OCI-LY3 (cell line): ENCODE results near the gene FCER2.
A peak's percentile ranks its signal among the peaks of the same experiment; 100 is the strongest.

Experiments used
- H2AFZ ChIP-seq: fragments of 200-600, 300-600 bp; shearing (Covaris generic); 2 replicates; pipeline ENCODE4 v1.6.0; 2014; ENCODE audit warnings: antibody characterized with exemption, low read depth, low read length
- H3K27ac ChIP-seq: fragments of 200-600, 300-600 bp; sonication (generic); 2 replicates; pipeline ENCODE4 v1.5.1; 2014; ENCODE audit warnings: mild to moderate bottlenecking, low read length, moderate library complexity, mixed read lengths
- H3K27me3 ChIP-seq: fragments of 200-600, 300-600 bp; sonication (generic); 2 replicates; pipeline ENCODE4 v1.6.1; 2014; ENCODE audit warnings: low read depth, low read length, mixed read lengths
- H3K36me3 ChIP-seq: fragments of 200-600, 300-600 bp; sonication (generic); replicated peaks from 2 replicates; pipeline ENCODE3; 2014; ENCODE audit warnings: low read depth, low read length, mixed read lengths
- H3K4me1 ChIP-seq: fragments of 300-600, 200-600 bp; sonication (generic); 2 replicates; pipeline ENCODE4 v1.6.1; 2014; ENCODE audit warnings: low read length, mixed read lengths
- H3K4me2 ChIP-seq: fragments of 200-600, 300-600 bp; sonication (generic); 2 replicates; pipeline ENCODE4 v1.6.1; 2014; ENCODE audit warnings: low read length, mixed read lengths
- H3K4me3 ChIP-seq: fragments of 300-600, 200-600 bp; sonication (generic); 2 replicates; pipeline ENCODE4 v1.5.1; 2014; ENCODE audit warnings: antibody characterized with exemption, mild to moderate bottlenecking, low read length, moderate library complexity
- H3K79me2 ChIP-seq: fragments of 300-600, 200-600 bp; shearing (Covaris generic); 2 replicates; pipeline ENCODE4 v1.6.1; 2014; ENCODE audit warnings: mild to moderate bottlenecking, low read length, mixed read lengths
- H3K9ac ChIP-seq: fragments of 300-600, 200-600 bp; shearing (Covaris generic); 2 replicates; pipeline ENCODE4 v1.6.0; 2014; ENCODE audit warnings: mild to moderate bottlenecking, low read length, moderate library complexity
- H3K9me3 ChIP-seq: fragments of 200-600, 300-600 bp; shearing (Covaris generic); 2 replicates; pipeline ENCODE4 v1.6.1; 2014; ENCODE audit warnings: low read length, mixed read lengths; ENCODE audit not compliant: insufficient read depth
- H4K20me1 ChIP-seq: fragments of 200-600, 300-600 bp; sonication (generic); 2 replicates; pipeline ENCODE4 v1.6.1; 2016; ENCODE audit warnings: low read length, mixed read lengths; ENCODE audit not compliant: insufficient read depth
- EZH2phosphoT487 ChIP-seq: fragments of 200-600 bp; shearing (Covaris generic); IDR thresholded peaks from 2 replicates; pipeline ENCODE4 v1.6.1; 2018; ENCODE audit warnings: antibody characterized with exemption, mixed run types, low read depth
- TF ChIP-seq, protein P1 (sequence below): fragments of 200-600, 300-600 bp; sonication (generic); IDR thresholded peaks from 2 replicates; pipeline ENCODE4 v1.5.1; 2014; ENCODE audit warnings: antibody characterized with exemption, low read length, low read depth

The FCER2 gene

DNA sequence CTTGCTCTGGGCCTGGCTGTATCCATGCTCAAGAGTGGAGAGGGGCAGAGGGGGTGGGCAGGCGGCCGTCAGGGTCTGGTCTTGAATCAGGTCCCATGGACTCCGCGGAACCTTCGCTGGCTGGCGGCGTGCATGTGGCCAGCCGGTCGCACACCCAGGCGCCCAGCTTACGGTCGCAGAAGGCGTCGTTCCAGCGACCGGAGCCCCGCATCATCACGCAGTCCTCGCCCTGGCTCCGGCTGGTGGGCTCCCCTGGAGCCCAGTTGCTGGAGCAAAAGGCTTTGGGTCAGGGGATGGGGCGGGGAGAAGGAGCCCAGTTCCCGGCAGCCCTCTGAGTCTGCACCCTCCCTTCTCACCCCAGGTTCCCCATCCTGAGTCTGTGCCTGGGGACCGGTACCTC lies 12.8 kb downstream of the FCER2 start:
- Histone ChIP-seq H3K9ac (no peak overlapping the region), H3K4me1 (peaks cover 2% of the 10 kb centered on the region), H2AFZ (no peak overlapping the region), H3K27me3 (peaks cover 15% of the 10 kb centered on the region; the same call in 1 of the 2 replicates), H3K4me2 (no peak overlapping the region), H3K27ac (no peak overlapping the region), H3K79me2 (no peaks in the 10 kb centered on the region), H4K20me1 (no peaks in the 10 kb centered on the region), H3K36me3 (no peaks in the 10 kb centered on the region), H3K9me3 (no peaks in the 10 kb centered on the region), H3K4me3 (no peak overlapping the region)
- TF ChIP-seq, protein P1, sequence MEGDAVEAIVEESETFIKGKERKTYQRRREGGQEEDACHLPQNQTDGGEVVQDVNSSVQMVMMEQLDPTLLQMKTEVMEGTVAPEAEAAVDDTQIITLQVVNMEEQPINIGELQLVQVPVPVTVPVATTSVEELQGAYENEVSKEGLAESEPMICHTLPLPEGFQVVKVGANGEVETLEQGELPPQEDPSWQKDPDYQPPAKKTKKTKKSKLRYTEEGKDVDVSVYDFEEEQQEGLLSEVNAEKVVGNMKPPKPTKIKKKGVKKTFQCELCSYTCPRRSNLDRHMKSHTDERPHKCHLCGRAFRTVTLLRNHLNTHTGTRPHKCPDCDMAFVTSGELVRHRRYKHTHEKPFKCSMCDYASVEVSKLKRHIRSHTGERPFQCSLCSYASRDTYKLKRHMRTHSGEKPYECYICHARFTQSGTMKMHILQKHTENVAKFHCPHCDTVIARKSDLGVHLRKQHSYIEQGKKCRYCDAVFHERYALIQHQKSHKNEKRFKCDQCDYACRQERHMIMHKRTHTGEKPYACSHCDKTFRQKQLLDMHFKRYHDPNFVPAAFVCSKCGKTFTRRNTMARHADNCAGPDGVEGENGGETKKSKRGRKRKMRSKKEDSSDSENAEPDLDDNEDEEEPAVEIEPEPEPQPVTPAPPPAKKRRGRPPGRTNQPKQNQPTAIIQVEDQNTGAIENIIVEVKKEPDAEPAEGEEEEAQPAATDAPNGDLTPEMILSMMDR, result no peak
- no peak for TF ChIP-seq EZH2phosphoT487

DNA sequence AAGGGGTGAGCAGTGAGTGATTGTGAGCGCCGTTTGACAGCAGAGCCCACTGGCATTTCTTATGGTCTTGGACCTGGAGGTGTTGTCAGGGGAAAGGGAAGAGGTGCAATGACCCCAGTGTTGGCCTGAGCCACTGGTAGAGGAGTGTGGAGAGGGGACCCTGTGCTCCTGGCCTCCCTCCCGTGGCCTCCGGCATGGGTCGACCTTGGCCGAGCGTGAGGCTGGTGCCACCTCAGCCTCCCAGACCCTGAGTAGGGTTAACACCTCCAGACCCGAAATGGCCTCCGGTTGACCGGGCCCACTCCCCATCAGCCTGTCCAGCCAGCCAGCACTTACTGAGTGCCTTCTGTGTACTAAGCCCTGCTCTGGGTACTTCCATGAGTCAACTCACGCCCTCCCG lies 14.8 kb downstream of the FCER2 start:
- TF ChIP-seq, protein P1, result no peak
- TF ChIP-seq EZH2phosphoT487, result no peak
- no peaks in the 10 kb centered on the region for H4K20me1 ChIP-seq
- no peak overlapping the region for H3K27ac ChIP-seq
- H2AFZ ChIP-seq, result no peak overlapping the region
- peaks cover 11% of the 10 kb centered on the region for H3K36me3 ChIP-seq
- H3K79me2 ChIP-seq, result peaks cover under 1% of the 10 kb centered on the region; the same call in 1 of the 2 replicates
- no peak overlapping the region for H3K4me2 ChIP-seq
- H3K27me3 ChIP-seq, result 0 out of 2 replicates have a peak, but pooled peaks cover 6% of the 10 kb centered on the region
- H3K4me1 ChIP-seq, result no peaks in the 10 kb centered on the region
- H3K4me3 ChIP-seq, result no peak overlapping the region
- no peaks in the 10 kb centered on the region for H3K9me3 ChIP-seq
- H3K9ac ChIP-seq, result no peak overlapping the region

DNA sequence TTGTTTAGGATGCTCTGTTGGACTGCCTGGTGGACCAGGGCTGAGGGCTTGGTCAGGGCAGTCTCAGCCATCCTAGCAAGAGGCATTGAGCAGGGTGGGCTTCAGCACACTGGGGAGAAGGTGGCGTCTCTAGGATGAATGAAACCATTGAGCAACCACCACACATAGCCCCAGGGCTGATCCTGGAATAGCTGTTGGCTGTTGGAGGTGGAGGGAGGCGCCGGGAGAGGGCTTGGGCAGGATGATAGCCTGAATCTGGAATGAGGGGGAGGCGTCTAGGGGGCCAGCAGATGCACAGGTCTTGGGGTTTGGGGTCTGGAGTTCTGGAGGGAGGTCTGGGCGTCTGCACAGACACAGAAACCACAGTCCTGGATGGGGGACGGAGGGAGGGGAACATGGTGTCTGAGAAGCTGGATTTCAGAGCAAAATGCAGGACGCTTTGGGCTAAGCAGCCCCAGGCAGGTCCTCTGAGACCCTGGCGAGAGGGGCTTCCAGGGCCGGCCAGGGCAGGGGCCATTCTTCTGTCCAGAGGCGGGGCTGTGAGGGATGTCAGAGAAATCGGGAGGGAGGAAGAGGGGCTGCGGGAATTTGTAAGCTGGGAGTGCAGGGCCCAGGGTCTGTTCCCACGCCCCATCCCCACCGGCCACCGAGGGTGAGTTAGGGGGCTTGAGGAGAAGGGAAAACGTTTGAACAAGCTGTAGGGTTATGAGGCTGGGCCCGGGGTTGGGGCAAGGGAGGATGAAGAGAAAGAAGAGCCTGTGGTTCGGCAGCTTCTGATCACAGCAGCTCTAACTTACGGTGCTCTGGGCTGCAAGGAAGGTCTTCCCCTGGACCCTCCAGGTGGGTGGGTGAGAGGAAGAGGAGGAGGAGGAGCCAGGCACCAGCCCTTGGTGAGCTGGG lies 16.1 kb downstream of the FCER2 start:
- Histone ChIP-seq H3K9ac (no peak overlapping the region), H3K4me2 (no peak overlapping the region)
- no peak for TF ChIP-seq EZH2phosphoT487
- TF ChIP-seq, protein P1, result no peak

DNA sequence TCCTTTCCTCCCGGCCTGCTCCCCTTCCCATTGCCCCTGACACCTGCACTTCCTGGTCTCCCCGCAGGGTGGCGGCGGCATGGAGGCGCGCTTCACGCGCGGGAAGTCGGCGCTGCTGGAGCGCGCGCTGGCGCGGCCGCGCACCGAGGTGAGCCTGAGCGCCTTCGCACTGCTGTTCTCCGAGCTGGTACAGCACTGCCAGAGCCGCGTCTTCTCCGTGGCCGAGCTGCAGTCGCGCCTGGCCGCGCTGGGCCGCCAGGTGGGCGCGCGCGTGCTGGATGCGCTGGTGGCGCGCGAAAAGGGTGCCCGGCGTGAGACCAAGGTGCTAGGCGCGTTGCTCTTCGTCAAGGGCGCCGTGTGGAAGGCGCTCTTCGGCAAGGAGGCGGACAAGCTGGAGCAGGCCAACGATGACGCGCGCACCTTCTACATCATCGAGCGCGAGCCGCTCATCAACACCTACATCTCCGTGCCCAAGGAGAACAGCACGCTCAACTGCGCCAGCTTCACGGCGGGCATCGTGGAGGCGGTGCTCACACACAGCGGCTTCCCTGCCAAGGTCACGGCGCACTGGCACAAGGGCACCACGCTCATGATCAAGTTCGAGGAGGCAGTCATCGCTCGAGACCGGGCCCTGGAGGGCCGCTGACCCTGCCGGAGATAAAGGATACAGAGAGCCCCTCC lies 19.6 kb downstream of the FCER2 start:
- Histone ChIP-seq H3K4me3 (no peak overlapping the region), H3K4me1 (peaks cover 25% of the 10 kb centered on the region), H3K79me2 (peaks cover 15% of the 10 kb centered on the region), H3K36me3 (peaks cover 13% of the 10 kb centered on the region), H3K4me2 (peak overlapping the region; percentile 81), H2AFZ (no peak overlapping the region), H3K9ac (no peak overlapping the region), H3K9me3 (no peaks in the 10 kb centered on the region), H3K27me3 (peaks cover 12% of the 10 kb centered on the region), H3K27ac (no peak overlapping the region), H4K20me1 (no peaks in the 10 kb centered on the region)
- TF ChIP-seq, protein P1, result no peak
- TF ChIP-seq EZH2phosphoT487, result no peak

More for the DNA sequence above, 16.1 kb downstream of the FCER2 start:
- peaks cover 8% of the 10 kb centered on the region for H3K4me1 ChIP-seq
- peaks cover 14% of the 10 kb centered on the region for H3K79me2 ChIP-seq
- H3K27ac ChIP-seq, result no peak overlapping the region
- no peak overlapping the region for H2AFZ ChIP-seq
- H3K27me3 ChIP-seq, result no peaks in the 10 kb centered on the region
- H4K20me1 ChIP-seq, result no peaks in the 10 kb centered on the region
- H3K4me3 ChIP-seq, result no peak overlapping the region
- H3K36me3 ChIP-seq, result peaks cover 13% of the 10 kb centered on the region
- H3K9me3 ChIP-seq, result no peaks in the 10 kb centered on the region
